DND-41 (cell line): ENCODE measurements around the gene INPP5A.

ENCODE experiments used
- ATAC-seq: fragments of 200-7000 bp; cut with Tn5 transposase; 3 replicates; pipeline ENCODE4 v1.9.1; 2021; ENCODE audit warnings: low read depth; ENCODE audit not compliant: insufficient read depth
- DNase-seq: peaks from one replicate; pipeline ENCODE4 v3.0.0-alpha.2; 2020
- H2AFZ ChIP-seq: 2 replicates; pipeline ENCODE4 v1.6.0; 2012; ENCODE audit warnings: low read depth, low read length
- H3K27ac ChIP-seq: 2 replicates; pipeline ENCODE4 v1.5.1; 2012; ENCODE audit warnings: low read length, inconsistent platforms
- H3K27me3 ChIP-seq: fragments of 200-600 bp; sonication (generic); 2 replicates; pipeline ENCODE4 v1.6.0; 2012; ENCODE audit warnings: low read length, mild to moderate bottlenecking, inconsistent platforms; ENCODE audit not compliant: insufficient read depth, poor library complexity
- H3K36me3 ChIP-seq: 2 replicates; pipeline ENCODE4 v1.5.1; 2012; ENCODE audit warnings: low read length, inconsistent platforms; ENCODE audit not compliant: insufficient read depth
- H3K4me1 ChIP-seq: 2 replicates; pipeline ENCODE4 v1.5.1; 2012; ENCODE audit warnings: mild to moderate bottlenecking, low read length; ENCODE audit not compliant: insufficient read depth
- H3K4me2 ChIP-seq: 2 replicates; pipeline ENCODE4 v1.6.0; 2012; ENCODE audit warnings: mild to moderate bottlenecking, moderate library complexity, low read length, inconsistent platforms; ENCODE audit not compliant: insufficient read depth
- H3K4me3 ChIP-seq, 2 experiments: fragments of 200-600 bp in 1 of 2; shearing (Covaris generic) in 1 of 2; 2 replicates each; pipeline ENCODE4 v1.5.1; 2012 to 2016; ENCODE audit warnings: inconsistent platforms in 2 of 2, low read length in 2 of 2, mild to moderate bottlenecking in 2 of 2, low read depth in 1 of 2, moderate library complexity in 1 of 2
- H3K79me2 ChIP-seq: 2 replicates; pipeline ENCODE4 v1.6.0; 2012; ENCODE audit warnings: low read length, inconsistent platforms; ENCODE audit not compliant: insufficient read depth
- H3K9ac ChIP-seq: 2 replicates; pipeline ENCODE4 v1.6.0; 2012; ENCODE audit warnings: low read depth, mild to moderate bottlenecking, inconsistent platforms, low read length, moderate library complexity
- H3K9me3 ChIP-seq: 2 replicates; pipeline ENCODE4 v1.5.1; 2012; ENCODE audit warnings: low read length, moderate library complexity, mild to moderate bottlenecking, inconsistent platforms; ENCODE audit not compliant: insufficient read depth, severe bottlenecking
- H4K20me1 ChIP-seq: 2 replicates; pipeline ENCODE4 v1.6.0; 2012; ENCODE audit warnings: low read length; ENCODE audit not compliant: insufficient read depth
- EZH2 ChIP-seq: IDR thresholded peaks from 3 replicates; pipeline ENCODE4 v1.6.1; 2012; ENCODE audit warnings: borderline replicate concordance, low read depth, mild to moderate bottlenecking, moderate library complexity, low read length, inconsistent platforms; ENCODE audit not compliant: severe bottlenecking
- TF ChIP-seq, protein P1 (sequence below): IDR thresholded peaks from 2 replicates; pipeline ENCODE4 v1.5.1; 2012; ENCODE audit warnings: borderline replicate concordance, low read length, moderate library complexity, mild to moderate bottlenecking; ENCODE audit not compliant: poor library complexity, severe bottlenecking; ENCODE audit errors: extremely low read depth

Gene INPP5A

DNA sequence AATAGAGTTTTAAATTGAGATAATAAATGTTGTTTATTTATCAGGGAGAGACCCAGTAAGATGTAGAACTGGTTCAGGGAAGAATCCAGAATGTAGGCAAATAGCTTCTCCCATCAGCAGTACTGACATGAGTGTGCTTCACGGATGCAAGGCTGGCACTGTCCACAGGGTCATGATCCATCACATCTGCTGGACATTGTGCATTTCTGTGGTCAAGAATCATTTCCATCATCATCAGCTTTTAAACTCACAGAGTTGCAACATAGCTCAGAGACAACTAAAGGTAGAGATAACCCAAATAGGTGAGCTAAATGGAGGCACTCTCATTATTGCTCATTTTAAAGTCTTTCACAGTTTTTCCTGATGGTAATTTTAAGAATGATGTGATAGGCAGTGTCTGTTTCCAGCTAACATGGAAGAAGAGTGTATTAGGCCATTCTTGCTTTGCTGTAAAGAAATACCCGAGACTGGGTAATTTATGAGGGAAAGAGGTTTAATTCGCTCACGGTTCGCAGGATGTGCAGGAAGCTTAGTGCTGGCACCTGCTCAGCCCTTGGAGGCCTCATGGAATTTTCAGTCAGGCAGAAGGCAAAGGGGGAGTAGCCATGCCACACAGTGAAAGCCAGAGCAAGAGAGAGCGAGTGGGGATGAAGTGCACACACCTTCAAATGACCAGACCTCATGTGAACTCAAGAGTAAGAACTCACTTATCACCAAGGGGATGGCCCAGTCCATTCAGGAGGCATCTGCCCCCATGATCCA is 80.8 kb downstream of the INPP5A start:
- peaks cover 41% of the 10 kb centered on the region for H3K9me3 ChIP-seq
- H3K36me3 ChIP-seq = peaks cover 38% of the 10 kb centered on the region
- ATAC-seq = no peak

DNA sequence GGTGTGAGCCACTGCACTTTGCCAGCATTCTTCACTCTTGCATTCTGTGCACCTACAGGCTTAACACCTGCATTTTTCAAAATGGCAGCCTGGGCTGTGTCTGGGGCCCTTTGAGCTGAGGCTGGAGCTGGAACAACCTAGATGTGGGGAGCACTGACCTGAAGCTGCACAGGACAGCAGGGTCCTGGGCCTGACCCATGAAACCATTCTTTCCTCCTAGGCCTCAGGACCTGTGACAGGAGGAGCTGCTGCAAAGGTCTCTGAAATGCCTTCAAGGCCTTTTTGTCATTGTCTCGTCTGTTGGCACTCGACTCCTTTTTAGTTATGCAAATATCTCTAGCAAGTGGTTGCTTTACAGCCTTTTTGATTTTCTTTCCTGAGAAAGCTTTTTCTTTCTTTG is 82.3 kb downstream of the INPP5A start:
- Histone ChIP-seq H2AFZ (no peak overlapping the region), H3K36me3 (peaks cover 31% of the 10 kb centered on the region), H3K79me2 (peaks cover 13% of the 10 kb centered on the region; the same call in 1 of the 2 replicates), H3K27ac (no peak overlapping the region), H3K4me3 (no peak overlapping the region), H3K9ac (no peak overlapping the region), H3K4me2 (no peak overlapping the region), H3K27me3 (no peaks in the 10 kb centered on the region), H4K20me1 (peaks cover 31% of the 10 kb centered on the region), H3K4me1 (no peaks in the 10 kb centered on the region), H3K9me3 (peaks cover 41% of the 10 kb centered on the region)
- DNase-seq (no peak), ATAC-seq (no peak)
- TF ChIP-seq, protein P1, sequence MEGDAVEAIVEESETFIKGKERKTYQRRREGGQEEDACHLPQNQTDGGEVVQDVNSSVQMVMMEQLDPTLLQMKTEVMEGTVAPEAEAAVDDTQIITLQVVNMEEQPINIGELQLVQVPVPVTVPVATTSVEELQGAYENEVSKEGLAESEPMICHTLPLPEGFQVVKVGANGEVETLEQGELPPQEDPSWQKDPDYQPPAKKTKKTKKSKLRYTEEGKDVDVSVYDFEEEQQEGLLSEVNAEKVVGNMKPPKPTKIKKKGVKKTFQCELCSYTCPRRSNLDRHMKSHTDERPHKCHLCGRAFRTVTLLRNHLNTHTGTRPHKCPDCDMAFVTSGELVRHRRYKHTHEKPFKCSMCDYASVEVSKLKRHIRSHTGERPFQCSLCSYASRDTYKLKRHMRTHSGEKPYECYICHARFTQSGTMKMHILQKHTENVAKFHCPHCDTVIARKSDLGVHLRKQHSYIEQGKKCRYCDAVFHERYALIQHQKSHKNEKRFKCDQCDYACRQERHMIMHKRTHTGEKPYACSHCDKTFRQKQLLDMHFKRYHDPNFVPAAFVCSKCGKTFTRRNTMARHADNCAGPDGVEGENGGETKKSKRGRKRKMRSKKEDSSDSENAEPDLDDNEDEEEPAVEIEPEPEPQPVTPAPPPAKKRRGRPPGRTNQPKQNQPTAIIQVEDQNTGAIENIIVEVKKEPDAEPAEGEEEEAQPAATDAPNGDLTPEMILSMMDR = no peak
- no peak for TF ChIP-seq EZH2

More for the DNA sequence above, 80.8 kb downstream of the INPP5A start:
- Histone ChIP-seq H4K20me1 (peaks cover 29% of the 10 kb centered on the region), H3K4me3 (no peak overlapping the region), H3K27ac (no peak overlapping the region), H3K4me2 (no peak overlapping the region), H2AFZ (no peak overlapping the region), H3K4me1 (no peaks in the 10 kb centered on the region), H3K79me2 (peaks cover 6% of the 10 kb centered on the region; the same call in 1 of the 2 replicates), H3K27me3 (no peaks in the 10 kb centered on the region), H3K9ac (no peak overlapping the region)
- DNase-seq = no peak
- no peak for TF ChIP-seq EZH2
- TF ChIP-seq, protein P1 = no peak

DNA sequence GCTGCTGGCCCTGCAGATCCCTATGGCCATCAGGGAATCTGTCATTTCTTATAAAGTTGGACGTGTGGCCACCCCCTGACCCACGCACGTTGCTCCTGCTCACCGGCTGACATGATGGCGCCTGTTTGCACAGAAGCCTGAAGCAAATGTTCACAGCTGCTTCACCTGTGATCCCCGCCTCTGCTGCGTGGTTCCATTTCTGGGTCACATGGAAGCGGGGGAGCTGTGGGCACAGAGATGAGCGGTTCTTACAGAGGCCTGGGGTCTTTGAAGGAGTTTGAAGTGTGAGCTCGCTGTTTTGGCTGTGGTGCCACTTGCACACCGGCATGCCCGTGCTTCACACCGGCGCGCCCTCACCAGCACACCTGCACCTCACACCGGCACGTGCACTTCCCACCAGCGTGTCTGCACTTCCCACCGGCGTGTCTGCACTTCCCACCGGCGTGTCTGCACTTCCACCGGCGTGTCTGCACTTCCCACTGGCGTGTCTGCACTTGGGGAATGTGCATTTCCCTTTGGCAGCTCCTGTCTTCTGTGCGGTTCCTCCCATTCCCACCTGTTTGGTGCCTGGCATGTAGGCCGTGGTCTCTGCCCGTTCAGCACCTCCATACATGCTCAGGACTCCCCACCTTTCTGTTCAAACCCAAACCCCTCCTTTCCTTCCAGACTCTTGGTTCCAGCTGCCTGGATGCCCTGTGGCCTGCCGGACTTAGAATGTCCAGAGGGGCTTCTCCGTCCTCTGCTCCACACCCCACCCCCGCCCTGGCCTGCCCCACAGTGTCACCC is 86.7 kb downstream of the INPP5A start:
- no peak overlapping the region for H3K27ac ChIP-seq
- DNase-seq (no peak), ATAC-seq (no peak)
- H2AFZ ChIP-seq = no peak overlapping the region
- no peak overlapping the region for H3K4me2 ChIP-seq
- peaks cover 3% of the 10 kb centered on the region; the same call in 1 of the 2 replicates for H3K36me3 ChIP-seq
- H4K20me1 ChIP-seq = peaks cover 45% of the 10 kb centered on the region
- H3K79me2 ChIP-seq = peaks cover 36% of the 10 kb centered on the region
- H3K4me3 ChIP-seq = no peak overlapping the region
- H3K4me1 ChIP-seq = no peaks in the 10 kb centered on the region
- no peaks in the 10 kb centered on the region for H3K27me3 ChIP-seq
- TF ChIP-seq EZH2 = no peak
- TF ChIP-seq, protein P1 = no peak
- H3K9ac ChIP-seq = no peak overlapping the region
- peaks cover 21% of the 10 kb centered on the region for H3K9me3 ChIP-seq
